ENCODE results near the gene FALEC. TPM values are rescaled to one million over a fixed set of nuclear protein-coding genes. Genes with fewer than 3 reads are reported as not detected.

The FALEC gene
- total RNA-seq, 2 experiments from 2014 or later: 0.55 TPM; not detected in 1

- ChIA-PET CTCF (interaction anchor here (0.5 to 7.4 kb wide), 6 partner anchors 13 to 124 kb away, joined by 3 to 135 read pairs (median 13); partner anchors contain the start of gene MCL1), POLR2A (interaction anchor here (0.6 to 7.9 kb wide), 8 partner anchors 12 to 444 kb away, joined by 3 to 210 read pairs (median 5); partner anchors contain the start of genes ENSA, MCL1, MINDY1 and TARS2)
Measured at GRCh38 chr1:150562446-150563339, 47.1 kb downstream of the FALEC start.

GRCh38 chr1:150563340-150564038 lies 47.9 kb downstream of the FALEC start:
- ChIA-PET CTCF (interaction anchor here (0.6 to 7.4 kb wide), 6 partner anchors 12 to 231 kb away, joined by 3 to 135 read pairs (median 13); partner anchors contain the start of gene MCL1), POLR2A (interaction anchor here (1.3 to 7.9 kb wide), 4 partner anchors 11 to 410 kb away, joined by 3 to 210 read pairs (median 6); partner anchors contain the start of genes ENSA and MCL1)

- ChIA-PET CTCF (interaction anchor here (0.6 to 7.4 kb wide), 4 partner anchors 11 to 232 kb away, joined by 3 to 135 read pairs (median 40); partner anchors contain the start of gene MCL1), POLR2A (interaction anchor here (0.6 to 7.9 kb wide), 3 partner anchors 10 to 65 kb away, joined by 4 to 210 read pairs (median 8); partner anchors contain the start of genes ENSA and MCL1)
Measured at GRCh38 chr1:150564051-150564991, 48.8 kb downstream of the FALEC start.

GRCh38 chr1:150565240-150565991 lies 49.9 kb downstream of the FALEC start:
- CTCF ChIA-PET: interaction anchor here (1.4 to 7.4 kb wide), 3 partner anchors 10 to 54 kb away, joined by 4 to 135 read pairs (median 57); partner anchors contain the start of gene MCL1
- POLR2A ChIA-PET: interaction anchor here (0.8 to 7.9 kb wide), 2 partner anchors 9 to 296 kb away, joined by 5 to 210 read pairs; partner anchors contain the start of gene MCL1

- POLR2A ChIA-PET: interaction anchor here (0.6 to 7.9 kb wide), 6 partner anchors 8 to 63 kb away, joined by 3 to 210 read pairs (median 7); partner anchors contain the start of genes ENSA and MCL1
- CTCF ChIA-PET: interaction anchor here (0.5 to 7.4 kb wide), 7 partner anchors 9 to 409 kb away, joined by 3 to 135 read pairs (median 3); partner anchors contain the start of gene MCL1
Measured at GRCh38 chr1:150566589-150567340, 51.2 kb downstream of the FALEC start.

GRCh38 chr1:150567341-150567716 lies 51.8 kb downstream of the FALEC start:
- ChIA-PET POLR2A (interaction anchor here (0.6 to 5.1 kb wide), 9 partner anchors 11 to 80 kb away, joined by 3 to 116 read pairs (median 4); partner anchors contain the start of genes ENSA and MCL1), CTCF (interaction anchor here (0.8 to 2.7 kb wide), 4 partner anchors 10 to 54 kb away, joined by 3 to 27 read pairs (median 4); partner anchors contain the start of gene MCL1)

GRCh38 chr1:150567717-150568593 lies 52.4 kb downstream of the FALEC start:
- CTCF ChIA-PET: interaction anchor here (0.7 to 2.7 kb wide), 6 partner anchors 10 to 830 kb away, joined by 3 to 27 read pairs (median 3); partner anchors contain the start of gene MCL1
- POLR2A ChIA-PET: interaction anchor here (0.5 to 12.7 kb wide), 10 partner anchors 5 to 310 kb away, joined by 3 to 210 read pairs (median 4); partner anchors contain the start of genes CA14, ENSA and MCL1

- CTCF ChIA-PET: interaction anchor here (0.6 to 2.7 kb wide), 6 partner anchors 9 to 829 kb away, joined by 3 to 27 read pairs (median 4); partner anchors contain the start of gene MCL1
- POLR2A ChIA-PET: interaction anchor here (0.5 to 12.7 kb wide), 6 partner anchors 6 to 311 kb away, joined by 4 to 210 read pairs (median 6); partner anchors contain the start of genes CA14, ENSA and MCL1
Measured at GRCh38 chr1:150568594-150568966, 53.0 kb downstream of the FALEC start.

- POLR2A ChIA-PET: interaction anchor here (0.6 to 12.7 kb wide), 7 partner anchors 10 to 291 kb away, joined by 3 to 210 read pairs (median 5); partner anchors contain the start of gene ENSA
- CTCF ChIA-PET: interaction anchor here (0.5 to 12.6 kb wide), 2 partner anchors 10 to 352 kb away, joined by 3 to 135 read pairs; no protein-coding TSS in a partner anchor
Measured at GRCh38 chr1:150572918-150573647, 57.5 kb downstream of the FALEC start.

GRCh38 chr1:150573648-150574071 lies 58.1 kb downstream of the FALEC start:
- ChIA-PET POLR2A (interaction anchor here (1.1 to 12.7 kb wide), 3 partner anchors 11 to 55 kb away, joined by 3 to 210 read pairs (median 10); partner anchors contain the start of gene ENSA), CTCF (interaction anchor here (1.2 to 12.6 kb wide), 2 partner anchors 11 to 46 kb away, joined by 3 to 135 read pairs; no protein-coding TSS in a partner anchor)

- ChIA-PET POLR2A (interaction anchor here (1.2 to 12.7 kb wide), 2 partner anchors 12 to 37 kb away, joined by 3 to 210 read pairs; no protein-coding TSS in a partner anchor), CTCF (interaction anchor here (0.9 to 12.6 kb wide), 3 partner anchors 12 to 45 kb away, joined by 3 to 135 read pairs (median 4); no protein-coding TSS in a partner anchor)
Measured at GRCh38 chr1:150574260-150575071, 58.9 kb downstream of the FALEC start.

GRCh38 chr1:150575072-150575489 lies 59.5 kb downstream of the FALEC start:
- ChIA-PET CTCF (interaction anchor here (0.9 to 12.6 kb wide), 2 partner anchors 12 to 37 kb away, joined by 4 to 135 read pairs; no protein-coding TSS in a partner anchor), POLR2A (interaction anchor here (1.2 to 12.7 kb wide), 2 partner anchors 12 to 37 kb away, joined by 3 to 210 read pairs; no protein-coding TSS in a partner anchor)

All from activated CD8-positive, alpha-beta memory T cell treated with anti-CD3 and anti-CD28 coated beads for 36 hours (primary cell).